Activated CD4-positive, alpha-beta T cell treated with anti-CD3 and anti-CD28 coated beads, Interleukin-2, amount 50 U/mL, for 48 hours (primary cell): Measurements from ENCODE around the gene BRD1.
"Not testable (repeated sequence)": the region's sequence is repeated elsewhere in the genome, so short reads cannot be mapped to it uniquely, and the experiment has no call there.

Experiments
- DNase-seq, 2 experiments: peaks; one replicate each; pipeline ENCODE4 v3.0.0-alpha.2; 2020

The BRD1 gene

DNA sequence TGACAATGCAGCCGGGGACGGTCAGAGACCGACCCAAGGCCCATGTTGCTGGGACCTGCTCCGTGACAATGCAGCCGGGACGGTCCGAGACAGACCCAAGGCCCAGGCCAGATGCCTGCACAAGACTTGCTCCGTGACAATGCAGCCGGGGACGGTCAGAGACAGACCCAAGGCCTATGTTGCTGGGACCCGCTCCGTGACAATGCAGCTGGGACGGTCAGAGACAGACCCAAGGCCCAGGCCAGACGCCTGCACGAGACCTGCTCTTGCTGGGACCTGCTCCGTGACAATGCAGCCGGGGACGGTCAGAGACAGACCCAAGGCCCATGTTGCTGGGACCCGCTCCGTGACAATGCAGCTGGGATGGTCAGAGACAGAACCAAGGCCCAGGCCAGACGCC lies 45.8 kb downstream of the BRD1 start:
- not testable (repeated sequence) for DNase-seq

- DNase-seq, result no peak
These were observed 46.3 kb downstream of the BRD1 start for GRCh38 chr22:49781289-49781782.

- no peak for DNase-seq
These were observed 46.9 kb downstream of the BRD1 start for GRCh38 chr22:49780698-49781288.

- no peak for DNase-seq
These were observed 47.6 kb downstream of the BRD1 start for GRCh38 chr22:49779853-49780697.

DNA sequence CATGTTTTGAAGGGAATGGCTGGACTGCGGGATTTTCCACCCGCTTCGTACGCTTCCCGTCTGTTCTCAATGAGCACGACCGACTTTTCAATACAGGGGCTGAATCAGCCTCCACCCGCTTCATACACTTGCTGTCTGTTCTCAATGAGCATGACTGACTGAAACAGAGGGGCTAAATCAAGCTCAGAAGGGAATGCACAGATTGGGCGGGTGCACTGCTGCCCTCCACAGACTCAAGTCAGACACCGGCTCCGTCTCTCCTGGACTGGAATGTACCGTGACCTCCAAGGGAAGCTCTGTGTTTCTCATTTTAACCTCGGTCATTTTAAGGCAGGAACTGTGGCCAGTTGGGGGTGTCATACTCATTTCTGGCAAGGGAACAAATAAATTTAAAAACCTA lies 48.5 kb downstream of the BRD1 start:
- DNase-seq, result no peak

GRCh38 chr22:49777569-49778249 lies 50.0 kb downstream of the BRD1 start:
- no peak for DNase-seq

- DNase-seq, result no peak
These were observed 50.8 kb downstream of the BRD1 start for GRCh38 chr22:49776891-49777290.

GRCh38 chr22:49775867-49776511 lies 51.7 kb downstream of the BRD1 start:
- no peak for DNase-seq

- DNase-seq, result no peak
These were observed 52.3 kb downstream of the BRD1 start for GRCh38 chr22:49775191-49775866.

DNA sequence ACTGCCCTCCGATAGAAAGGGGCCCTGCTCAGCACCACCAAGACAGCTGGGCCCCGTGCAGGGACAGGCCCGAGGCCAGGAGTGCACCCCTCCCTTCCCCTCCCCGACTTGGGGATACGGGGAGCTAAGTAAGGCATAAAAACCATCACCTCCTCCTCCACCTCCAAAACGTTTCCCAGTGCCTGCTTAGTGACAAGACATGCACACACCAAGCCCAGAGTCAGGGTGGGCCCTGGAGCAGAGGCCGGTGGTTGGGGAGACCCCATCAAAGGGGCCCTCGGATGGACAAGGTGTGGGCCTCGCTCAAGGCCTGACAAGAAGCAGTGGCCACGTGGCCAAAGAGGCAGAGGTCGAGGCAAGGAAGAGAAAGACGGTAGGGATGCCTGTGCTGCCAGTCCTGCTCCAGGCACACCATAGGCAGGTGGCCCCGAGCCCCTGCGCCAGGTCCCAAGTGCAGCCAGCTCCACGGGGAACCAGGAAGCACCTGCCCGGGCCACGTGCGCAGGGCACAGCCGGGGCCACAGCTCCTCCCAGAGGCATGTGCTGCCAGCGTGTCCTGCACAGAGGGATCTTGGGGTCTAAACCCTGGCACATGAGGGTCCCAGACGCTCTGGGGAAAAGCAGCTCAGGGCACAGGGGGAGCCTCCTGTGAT lies 53.0 kb downstream of the BRD1 start:
- DNase-seq, result no peak

DNA sequence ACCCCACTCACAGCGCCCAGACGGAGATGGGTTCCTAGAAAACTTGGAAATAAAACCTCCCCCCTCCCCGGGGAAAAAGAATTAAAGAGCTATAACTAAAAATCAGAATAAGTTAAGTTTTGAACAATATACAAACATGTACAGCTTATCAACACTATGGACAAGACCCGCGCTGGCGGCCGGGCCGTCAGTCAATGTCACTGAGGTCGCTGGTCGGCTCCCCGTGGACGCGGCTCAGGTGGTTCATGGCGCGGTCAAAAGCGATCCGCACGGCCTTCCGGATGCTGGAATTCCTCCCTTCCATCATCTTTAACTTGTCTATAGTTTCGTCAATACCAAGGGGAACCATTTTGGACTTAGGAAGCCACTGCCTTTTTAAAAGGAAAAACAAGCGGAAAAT lies 53.6 kb downstream of the BRD1 start:
- no peak for DNase-seq

DNA sequence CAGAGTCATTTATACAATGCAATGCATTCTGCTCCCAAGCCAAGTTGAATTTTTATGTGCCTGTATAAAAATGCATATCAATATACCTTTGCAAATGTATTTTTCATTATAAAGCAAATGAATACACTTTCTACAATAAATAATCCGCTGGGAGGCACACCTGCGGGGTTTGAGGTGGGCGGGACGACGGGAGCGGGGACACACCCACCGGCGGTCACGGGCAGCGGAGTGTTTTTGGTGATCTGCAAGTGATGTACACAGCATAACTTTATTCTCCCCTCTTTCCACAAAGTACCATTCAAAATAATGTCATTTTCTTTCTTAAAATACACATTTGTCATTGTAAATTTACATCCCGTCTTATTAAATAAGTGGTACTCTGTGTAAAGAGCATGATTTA lies 54.1 kb downstream of the BRD1 start:
- DNase-seq, result no peak

DNA sequence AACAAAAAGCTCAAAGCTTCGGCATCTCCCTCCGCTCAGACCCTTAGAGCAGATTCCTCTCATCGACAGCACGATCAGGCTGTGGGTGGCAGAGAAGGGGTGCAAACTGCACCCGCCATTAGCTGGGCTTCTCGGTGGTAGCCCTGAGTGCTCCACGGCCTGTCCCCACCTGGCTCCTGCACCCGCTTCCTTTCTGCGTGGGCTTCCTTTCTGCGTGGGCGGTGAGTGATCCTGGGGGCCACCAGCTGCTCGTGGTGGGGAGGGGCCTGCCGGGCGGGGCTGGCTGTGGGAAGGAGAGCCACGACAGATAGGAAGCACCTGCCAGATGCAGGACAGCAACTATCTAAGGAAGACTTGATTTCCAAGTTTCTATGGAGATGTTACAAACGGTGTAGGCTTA lies 55.0 kb downstream of the BRD1 start:
- no peak for DNase-seq

GRCh38 chr22:49771266-49772065 lies 56.2 kb downstream of the BRD1 start:
- no peak for DNase-seq

DNA sequence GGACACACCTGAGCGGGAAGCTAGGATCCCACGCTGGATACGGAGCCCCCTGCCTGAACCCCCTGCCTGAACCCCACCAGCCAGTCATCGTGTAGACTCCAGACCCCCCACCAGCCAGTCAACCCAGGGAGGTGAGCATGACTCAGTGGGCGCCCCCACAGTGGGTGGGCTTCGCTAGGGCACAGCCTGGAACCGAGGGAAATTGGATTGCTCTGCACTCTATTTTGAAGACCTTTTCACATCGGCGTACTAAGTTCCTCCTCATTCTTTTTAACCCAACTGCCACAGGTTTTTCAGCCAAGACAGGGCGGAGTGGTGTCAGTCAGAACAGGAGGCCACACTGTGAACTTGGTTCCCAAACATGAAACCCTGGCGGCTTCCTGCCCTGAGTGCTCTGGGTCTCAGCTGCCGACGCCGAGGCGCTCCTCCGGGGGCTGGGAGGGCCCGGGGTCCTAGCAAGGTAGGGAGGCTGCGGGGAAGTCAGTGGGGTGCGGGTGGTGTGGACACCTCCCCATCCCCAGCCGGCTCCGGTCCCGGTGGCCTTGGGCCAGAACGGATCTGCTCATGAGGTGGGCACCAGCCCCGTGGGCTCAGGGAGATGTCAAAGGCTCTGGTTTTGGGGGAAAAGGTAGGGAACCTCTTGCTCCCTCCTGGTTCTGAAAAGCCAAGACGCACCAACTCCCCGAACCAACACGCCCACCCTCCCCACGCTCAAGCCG lies 57.0 kb downstream of the BRD1 start:
- no peak for DNase-seq

GRCh38 chr22:49769691-49770546 lies 57.8 kb downstream of the BRD1 start:
- no peak for DNase-seq

GRCh38 chr22:49768951-49769690 lies 58.6 kb downstream of the BRD1 start:
- DNase-seq, result no peak

GRCh38 chr22:49768077-49768910 lies 59.4 kb downstream of the BRD1 start:
- DNase-seq, result no peak
